HCT116 (cell line): ENCODE measurements around the gene TBC1D1. TPM values are rescaled to one million over a fixed set of nuclear protein-coding genes. Genes with fewer than 3 reads are reported as not detected.

ENCODE experiments used
- ATAC-seq: fragments of 200-7000 bp; cut with Tn5 transposase; 2 replicates; pipeline ENCODE4 v1.9.1; 2020; ENCODE audit warnings: mild to moderate bottlenecking, moderate library complexity
- BruUV-seq: library from RNA; stranded (reverse); fragments of 400-500 nt; replicated peaks from 2 replicates; lab custom pipeline; 2021; lab: Mats Ljungman, UMichigan
- CTCF ChIA-PET: fragments of 300-600 bp; sonication (Branson Sonifier 250); formaldehyde crosslinking; loops from one replicate; lab custom pipeline; 2021; ENCODE audit warnings: antibody characterized with exemption; lab: Charles Lee
- POLR2A ChIA-PET: fragments of 300-600, 350-600 bp; sonication (Branson Sonifier 250); formaldehyde crosslinking; loops from one replicate; lab custom pipeline; 2021; ENCODE audit warnings: antibody characterized with exemption; lab: Charles Lee
- RAD21 ChIA-PET, 2 experiments: fragments of 300-600 bp; sonication (Branson Sonifier 250); formaldehyde crosslinking; loops; one replicate each; lab custom pipeline; 2023; ENCODE audit warnings: low total read pairs in 2 of 2; ENCODE audit not compliant: uncharacterized antibody in 2 of 2, unreplicated experiment in 2 of 2, low non-redundant PET in 1 of 2; lab: Charles Lee
- DNase-seq: peaks from one replicate; pipeline ENCODE4 v3.0.0-alpha.2; 2010; ENCODE audit warnings: low read depth, low spot score
- H2AFZ ChIP-seq: fragments of 200-600 bp; shearing (Covaris generic), sonication (generic); 2 replicates; pipeline ENCODE4 v1.6.1; 2017; ENCODE audit warnings: low read depth, mixed run types, mixed read lengths, antibody characterized with exemption, low read length; ENCODE audit not compliant: poor library complexity, severe bottlenecking
- H3K27ac ChIP-seq: 2 replicates; pipeline ENCODE4 v1.5.1; 2012; ENCODE audit warnings: low read depth, low read length
- H3K27me3 ChIP-seq: fragments of 200-600 bp; sonication (generic); 2 replicates; pipeline ENCODE4 v1.6.1; 2016; ENCODE audit warnings: mixed run types, low read length, mixed read lengths; ENCODE audit not compliant: insufficient read depth
- H3K36me3 ChIP-seq, 2 experiments: fragments of 200-500 bp in 1 of 2; fragments of 200-600 bp in 1 of 2; sonication (Bioruptor generic) in 1 of 2; sonication (generic) in 1 of 2; 2 replicates each; pipeline versions ENCODE4 v1.5.1 to v1.6.1; 2014 to 2016; ENCODE audit warnings: low read length in 2 of 2, inconsistent platforms in 1 of 2, mixed read lengths in 1 of 2, mixed run types in 1 of 2; ENCODE audit not compliant: insufficient read depth in 2 of 2, control insufficient read depth in 1 of 2
- H3K4me1 ChIP-seq, 2 experiments: fragments of 200-600 bp in 1 of 2; sonication (generic) in 1 of 2; 2 replicates each; pipeline versions ENCODE4 v1.5.1 to v1.6.1; 2012 to 2017; ENCODE audit warnings: low read length in 2 of 2, inconsistent platforms in 1 of 2, mild to moderate bottlenecking in 1 of 2, mixed read lengths in 1 of 2, mixed run types in 1 of 2, moderate library complexity in 1 of 2; ENCODE audit not compliant: insufficient read depth in 2 of 2, control insufficient read depth in 1 of 2
- H3K4me2 ChIP-seq: fragments of 200-600 bp; sonication (generic); 2 replicates; pipeline ENCODE4 v1.6.1; 2017; ENCODE audit warnings: mixed run types, low read length, mixed read lengths
- H3K4me3 ChIP-seq, 2 experiments: fragments of 200-600 bp in 1 of 2; sonication (generic) in 1 of 2; replicated peaks in 1 of 2; 2 replicates each; pipeline ENCODE4 v1.5.1; 2011 to 2016; ENCODE audit warnings: low read length in 2 of 2, control low read depth in 1 of 2, low read depth in 1 of 2, mild to moderate bottlenecking in 1 of 2, mixed read lengths in 1 of 2, mixed run types in 1 of 2
- H3K79me2 ChIP-seq: fragments of 200-600 bp; sonication (generic); 2 replicates; pipeline ENCODE4 v1.6.1; 2017; ENCODE audit warnings: mild to moderate bottlenecking, mixed run types, low read length, moderate library complexity, mixed read lengths; ENCODE audit not compliant: insufficient read depth
- H3K9ac ChIP-seq: fragments of 200-600 bp; sonication (generic); 2 replicates; pipeline ENCODE4 v1.6.1; 2016; ENCODE audit warnings: low read length, mixed read lengths
- H3K9me2 ChIP-seq: fragments of 200-600 bp; sonication (generic), shearing (Covaris generic); 2 replicates; pipeline ENCODE4 v1.6.1; 2017; ENCODE audit warnings: mixed run types, mild to moderate bottlenecking, moderate library complexity; ENCODE audit not compliant: insufficient read depth
- H3K9me3 ChIP-seq, 2 experiments: fragments of 200-500 bp in 1 of 2; fragments of 200-600 bp in 1 of 2; sonication (Bioruptor generic) in 1 of 2; sonication (generic) in 1 of 2; 2 replicates each; pipeline ENCODE4 v1.6.1; 2014 to 2017; ENCODE audit warnings: low read length in 2 of 2, mixed read lengths in 2 of 2, inconsistent platforms in 1 of 2, low read depth in 1 of 2, mild to moderate bottlenecking in 1 of 2, mixed run types in 1 of 2, moderate library complexity in 1 of 2; ENCODE audit not compliant: control insufficient read depth in 1 of 2, insufficient read depth in 1 of 2
- H4K20me1 ChIP-seq: fragments of 200-600 bp; sonication (generic), shearing (Covaris generic); 2 replicates; pipeline ENCODE4 v1.6.1; 2017; ENCODE audit warnings: mixed run types, mild to moderate bottlenecking, moderate library complexity; ENCODE audit not compliant: insufficient read depth
- ATF3 ChIP-seq: IDR thresholded peaks from 2 replicates; pipeline ENCODE4 v1.6.1; 2012
- CEBPB ChIP-seq: IDR thresholded peaks from 2 replicates; pipeline ENCODE4 v1.6.1; 2012; ENCODE audit warnings: low read depth
- CTCF ChIP-seq, 3 experiments: fragments of 200-600 bp in 1 of 3; sonication (generic) in 1 of 3; IDR thresholded peaks in 2 of 3; conservative IDR thresholded peaks in 1 of 3; 2 replicates each; pipeline ENCODE4 v1.5.1; 2012 to 2017; ENCODE audit warnings: low read depth in 2 of 3, low read length in 2 of 3, antibody characterized with exemption in 1 of 3, borderline replicate concordance in 1 of 3, control low read depth in 1 of 3, mild to moderate bottlenecking in 1 of 3, mixed read lengths in 1 of 3, mixed run types in 1 of 3, moderate library complexity in 1 of 3; ENCODE audit not compliant: insufficient read depth in 1 of 3
- ELF1 ChIP-seq: IDR thresholded peaks from 2 replicates; pipeline ENCODE4 v1.6.1; 2012; ENCODE audit warnings: low read depth, borderline replicate concordance
- EZH2 ChIP-seq: fragments of 200-600 bp; sonication (generic); IDR thresholded peaks from 2 replicates; pipeline ENCODE4 v1.6.1; 2017; ENCODE audit warnings: antibody characterized with exemption, mixed run types
- EZH2phosphoT487 ChIP-seq: fragments of 200-600 bp; IDR thresholded peaks from 2 replicates; pipeline ENCODE4 v1.6.1; 2018; ENCODE audit warnings: antibody characterized with exemption, borderline replicate concordance
- FOSL1 ChIP-seq: IDR thresholded peaks from 2 replicates; pipeline ENCODE4 v1.6.1; 2012; ENCODE audit warnings: low read depth
- JUND ChIP-seq: IDR thresholded peaks from 2 replicates; pipeline ENCODE4 v1.6.1; 2012
- POLR2A ChIP-seq: IDR thresholded peaks from 2 replicates; pipeline ENCODE4 v1.7.0; 2011; ENCODE audit warnings: borderline replicate concordance; ENCODE audit not compliant: insufficient read depth, insufficient read length; ENCODE audit errors: extremely low read depth
- POLR2AphosphoS5 ChIP-seq: IDR thresholded peaks from 2 replicates; pipeline ENCODE4 v1.6.1; 2011; ENCODE audit warnings: mild to moderate bottlenecking, low read depth, low read length, moderate library complexity
- SP1 ChIP-seq: IDR thresholded peaks from 2 replicates; pipeline ENCODE4 v1.6.1; 2012; ENCODE audit warnings: low read depth
- SRF ChIP-seq: IDR thresholded peaks from 2 replicates; pipeline ENCODE4 v1.6.1; 2012; ENCODE audit warnings: low read depth
- TCF7L2 ChIP-seq: IDR thresholded peaks from 2 replicates; pipeline ENCODE4 v1.7.0; 2011; ENCODE audit warnings: borderline replicate concordance, inconsistent platforms; ENCODE audit not compliant: insufficient read depth, insufficient read length; ENCODE audit errors: extremely low read depth
- YY1 ChIP-seq: IDR thresholded peaks from 2 replicates; pipeline ENCODE4 v1.6.1; 2011; ENCODE audit warnings: low read length, low read depth, moderate library complexity, mild to moderate bottlenecking; ENCODE audit not compliant: insufficient replicate concordance; ENCODE audit errors: extremely low read depth
- ZFX ChIP-seq: fragments of 450-650 bp; IDR thresholded peaks from 2 replicates; pipeline ENCODE4 v1.6.1; 2017
- ZNF274 ChIP-seq: fragments of 200-500 bp; sonication (Bioruptor generic); IDR thresholded peaks from 2 replicates; pipeline ENCODE4 v1.6.1; 2014; ENCODE audit warnings: mild to moderate bottlenecking, low read depth, low read length, inconsistent platforms
- intact Hi-C: fragments of 100-400 bp; cut with micrococcal nuclease; formaldehyde crosslinking; loops from 2 replicates; pipeline ENCODE4 v1.10.0; 2022
- total RNA-seq: library from RNA; stranded (reverse); gene quantifications from one replicate; pipeline ENCODE4 v1.2.1, GENCODE V29; 2021; ENCODE audit not compliant: unreplicated experiment

The TBC1D1 gene
- total RNA-seq, 1 experiment from 2014 or later: 82.7 TPM

GRCh38 chr4:38095691-38096090 is 204.8 kb downstream of the TBC1D1 start:
- BruUV-seq: no TSS peak
- POLR2A ChIA-PET: no interaction called here
- Histone ChIP-seq H3K9ac (no peak overlapping the region), H4K20me1 (no peaks in the 10 kb centered on the region), H3K4me1 (no peaks in the 10 kb centered on the region), H3K79me2 (no peaks in the 10 kb centered on the region), H2AFZ (no peak overlapping the region), H3K36me3 (no peaks in the 10 kb centered on the region), H3K27me3 (no peaks in the 10 kb centered on the region), H3K4me2 (no peak overlapping the region), H3K9me3 (no peaks in the 10 kb centered on the region), H3K9me2 (no peaks in the 10 kb centered on the region), H3K4me3 (no peak overlapping the region), H3K27ac (no peak overlapping the region)
- DNase-seq (no peak), ATAC-seq (no peak)
- RAD21 ChIA-PET: no interaction called here
- intact Hi-C loops: no loop called here
- no peak for TF ChIP-seq SP1
- TF ChIP-seq CEBPB: no peak
- TF ChIP-seq FOSL1: no peak
- CTCF ChIA-PET: no interaction called here

DNA sequence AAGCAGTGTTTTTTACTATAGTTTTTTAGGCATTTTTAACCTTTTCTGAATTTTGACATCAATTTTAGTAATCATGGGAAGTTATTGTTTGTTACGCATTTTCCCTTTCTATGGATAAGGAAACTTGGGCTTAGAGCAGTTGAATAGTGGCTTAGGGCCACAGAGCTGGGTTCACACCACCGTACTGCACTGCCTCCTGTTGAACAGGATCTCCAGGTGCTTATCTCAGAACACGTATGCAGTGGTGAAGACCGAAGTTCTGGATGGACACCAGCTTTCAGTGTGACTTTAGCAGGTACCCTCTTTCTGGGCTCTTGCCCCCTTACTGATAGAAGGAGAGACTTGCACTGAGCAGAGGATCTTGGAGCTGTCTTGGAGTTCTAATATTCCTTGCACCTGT is 206.9 kb downstream of the TBC1D1 start:
- Histone ChIP-seq H2AFZ (no peak overlapping the region), H3K4me3 (no peak overlapping the region), H3K4me2 (no peak overlapping the region), H3K36me3 (no peaks in the 10 kb centered on the region), H3K27ac (no peak overlapping the region), H3K9me2 (no peaks in the 10 kb centered on the region), H3K9ac (no peak overlapping the region), H3K79me2 (no peaks in the 10 kb centered on the region), H3K9me3 (no peaks in the 10 kb centered on the region), H3K4me1 (no peaks in the 10 kb centered on the region), H4K20me1 (no peaks in the 10 kb centered on the region), H3K27me3 (no peaks in the 10 kb centered on the region)
- ChIA-PET POLR2A (no interaction called here), CTCF (no interaction called here), RAD21 (no interaction called here)
- ATAC-seq (no peak), DNase-seq (no peak)
- BruUV-seq: no TSS peak
- TF ChIP-seq EZH2 (no peak), CEBPB (no peak), TCF7L2 (no peak), POLR2A (no peak), SP1 (no peak), YY1 (no peak), FOSL1 (no peak), SRF (no peak), CTCF (IDR thresholded peaks at IDR 0.05 in 2 of 3, conservative IDR thresholded peaks at IDR 0.05 in 1 of 3; ENCODE audit: borderline replicate concordance in 1 of 3, insufficient read depth in 1 of 3, low read depth in 2 of 3, low read length in 2 of 3) (no peak), JUND (no peak), ZFX (no peak), ATF3 (no peak), ZNF274 (no peak), EZH2phosphoT487 (no peak), ELF1 (no peak), POLR2AphosphoS5 (no peak)
- intact Hi-C loops: no loop called here
